Placental epithelial cell (primary cell): ENCODE data around the gene UBE3A. TPM values are rescaled to one million over a fixed set of nuclear protein-coding genes. Genes with fewer than 3 reads are reported as not detected.

ENCODE experiments used
- total RNA-seq: library from RNA; depleted of rRNA; stranded (reverse); fragments of >200 nt; gene quantifications from 2 replicates; pipeline ENCODE4 v1.2.3, GENCODE V29; 2012

UBE3A gene
- total RNA-seq, result 82.1 and 92.3 TPM in 2 replicates

DNA sequence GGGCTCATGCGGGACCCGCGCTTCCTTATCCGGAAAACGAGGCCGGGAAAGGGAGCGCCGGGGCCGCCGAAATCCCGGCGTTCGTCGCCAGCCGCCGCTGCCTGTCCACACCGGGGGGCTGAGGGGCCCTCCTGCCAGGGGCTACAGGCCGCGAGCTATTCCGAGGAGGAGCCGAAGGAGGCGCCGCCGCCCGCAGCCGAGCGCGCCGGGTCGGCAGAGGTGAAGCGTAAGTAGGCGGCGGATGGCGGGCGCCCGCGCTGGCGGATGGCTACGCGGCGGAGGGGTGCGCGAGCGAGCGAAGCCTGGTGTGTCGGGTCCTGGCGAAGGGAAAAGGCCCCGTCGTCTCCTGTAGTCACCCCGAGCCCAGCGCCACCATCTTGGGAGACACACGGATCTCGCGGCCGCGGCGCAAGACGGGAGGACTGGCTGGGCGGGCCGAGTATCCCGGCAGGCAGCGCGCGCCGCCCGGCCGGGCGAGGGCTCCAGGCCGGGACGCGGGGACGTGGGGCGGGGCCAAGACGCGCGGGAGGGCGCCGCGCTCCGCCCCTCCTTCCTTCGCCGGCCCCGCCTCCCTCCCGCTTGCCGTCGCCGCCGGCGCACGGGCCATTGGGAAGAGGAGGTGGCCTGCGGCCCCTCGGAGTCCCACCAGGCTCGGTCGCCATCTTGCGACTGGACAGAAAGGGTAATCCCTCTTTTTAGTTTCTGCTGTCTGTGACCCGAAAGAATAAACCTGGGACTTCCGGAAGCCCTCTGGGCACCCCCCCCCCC, at the start of gene UBE3A:
UBE3A (minus strand) TSS at position 424 of the 768 bp plus-strand sequence. CDS start 29,917 bp downstream, outside the sequence.

